ENCODE data around the gene GMDS.

- TF ChIP-seq RARB (CRISPR knock-in tag; IDR thresholded peaks at IDR 0.05) (no peak), TOX (CRISPR knock-in tag; IDR thresholded peaks at IDR 0.05; ENCODE audit: borderline replicate concordance) (no peak), OSR1 (CRISPR knock-in tag; IDR thresholded peaks at IDR 0.05) (no peak), ARNTL (CRISPR knock-in tag; IDR thresholded peaks at IDR 0.05; ENCODE audit: borderline replicate concordance, low read depth) (no peak), PATZ1 (CRISPR knock-in tag; IDR thresholded peaks at IDR 0.05; ENCODE audit: borderline replicate concordance) (no peak)
Observed at GRCh38 chr6:1577896-1578745, 667.3 kb downstream of the GMDS start.

All from SK-N-SH treated with all-trans-retinoic acid at 6 μM for 48 hours (cell line).